ENCODE results near the gene SPATA31C2.
"Not testable (repeated sequence)": the region's sequence is repeated elsewhere in the genome, so short reads cannot be mapped to it uniquely, and the experiment has no call there.

The SPATA31C2 gene

GRCh38 chr9:88118121-88118520, 20.2 kb downstream of the SPATA31C2 start:
- not testable (repeated sequence) for DNase-seq

- DNase-seq: not testable (repeated sequence)
These were observed 23.2 kb downstream of the SPATA31C2 start for GRCh38 chr9:88114968-88115612.

GRCh38 chr9:88114283-88114967, 23.9 kb downstream of the SPATA31C2 start:
- DNase-seq: not testable (repeated sequence)

GRCh38 chr9:88113156-88114130, 24.8 kb downstream of the SPATA31C2 start:
- not testable (repeated sequence) for DNase-seq

GRCh38 chr9:88110026-88110425, 28.2 kb downstream of the SPATA31C2 start:
- no peak for DNase-seq

- no peak for DNase-seq
These were observed 29.5 kb downstream of the SPATA31C2 start for GRCh38 chr9:88108779-88109178.

- no peak for DNase-seq
These were observed 31.8 kb downstream of the SPATA31C2 start for GRCh38 chr9:88106492-88106891.

GRCh38 chr9:88092797-88093331, 45.4 kb downstream of the SPATA31C2 start:
- no peak for DNase-seq

- no peak for DNase-seq
These were observed 48.1 kb downstream of the SPATA31C2 start for GRCh38 chr9:88090151-88090581.

- no peak for DNase-seq
These were observed 50.4 kb downstream of the SPATA31C2 start for GRCh38 chr9:88087906-88088305.

GRCh38 chr9:88085476-88085875, 52.8 kb downstream of the SPATA31C2 start:
- no peak for DNase-seq

- DNase-seq: no peak
These were observed 53.7 kb downstream of the SPATA31C2 start for GRCh38 chr9:88084357-88085183.
